Suprapubic skin (tissue), 4 donors: ENCODE measurements around the gene SGCE. TPM values are rescaled to one million over a fixed set of nuclear protein-coding genes. Genes with fewer than 3 reads are reported as not detected.

Experiments
- DNase-seq, 2 donors: peaks; one replicate each; pipeline ENCODE4 v3.0.0-alpha.2; 2019; ENCODE audit warnings: low spot score in 2 of 2
- H3K27ac ChIP-seq: fragments of 200-600 bp; sonication (generic); one replicate; pipeline ENCODE4 v1.5.1; 2019
- H3K27me3 ChIP-seq: fragments of 200-600 bp; sonication (generic); one replicate; pipeline ENCODE4 v1.5.1; 2019
- H3K36me3 ChIP-seq: fragments of 200-600 bp; sonication (generic); one replicate; pipeline ENCODE4 v1.5.1; 2019
- H3K4me1 ChIP-seq: fragments of 200-600 bp; sonication (generic); one replicate; pipeline ENCODE4 v1.5.1; 2019
- H3K4me3 ChIP-seq: fragments of 200-600 bp; sonication (generic); one replicate; pipeline ENCODE4 v1.5.1; 2019; ENCODE audit warnings: mild to moderate bottlenecking
- H3K9me3 ChIP-seq: fragments of 200-600 bp; sonication (generic); one replicate; pipeline ENCODE4 v1.5.1; 2019
- CTCF ChIP-seq, 2 donors: fragments of 200-600 bp in 1 of 2; fragments of 450-650 bp in 1 of 2; sonication (generic) in 1 of 2; IDR thresholded peaks; one replicate each; pipeline ENCODE4 v1.5.1; 2016 to 2019; ENCODE audit warnings: antibody characterized with exemption in 2 of 2, mild to moderate bottlenecking in 1 of 2, moderate library complexity in 1 of 2
- EP300 ChIP-seq: sonication (generic); formaldehyde crosslinking; IDR thresholded peaks from one replicate; pipeline ENCODE4 v1.6.1; 2017; ENCODE audit warnings: antibody characterized with exemption
- POLR2A ChIP-seq, 2 donors: fragments of 450-650 bp; IDR thresholded peaks; one replicate each; pipeline ENCODE4 v1.6.1; 2017; ENCODE audit warnings: antibody characterized with exemption in 2 of 2, mild to moderate bottlenecking in 2 of 2, moderate library complexity in 2 of 2
- POLR2AphosphoS5 ChIP-seq, 3 donors: sonication (generic); formaldehyde crosslinking; IDR thresholded peaks; one replicate each; pipeline ENCODE4 v1.6.1; 2017; ENCODE audit warnings: antibody characterized with exemption in 3 of 3
- WGBS: methylation state at CpG from one replicate; pipeline ENCODE4 v1.1.5; 2018; 5-methylcytosine and 5-hydroxymethylcytosine counted together
- total RNA-seq, 4 donors: library from RNA; depleted of rRNA; stranded (reverse); fragments of >200 nt; gene quantifications; one replicate each; pipeline ENCODE4 v1.1.0, GENCODE V29; 2016

Gene SGCE
- total RNA-seq, 4 donors from 2014 or later: 6.3 to 20.0 (median 13.2) TPM

GRCh38 chr7:94654783-94655125 is 1.2 kb downstream of the SGCE start:
- Histone ChIP-seq H3K4me1 (peaks cover 30% of the 10 kb centered on the region), H3K27ac (no peak overlapping the region), H3K36me3 (no peaks in the 10 kb centered on the region), H3K27me3 (peaks cover 56% of the 10 kb centered on the region), H3K4me3 (peak overlapping the region; percentile 55), H3K9me3 (no peaks in the 10 kb centered on the region)
- 17% methylated on average over 11 of the region's 11 CpGs for WGBS
- DNase-seq: no peak
- TF ChIP-seq POLR2A (IDR thresholded peaks at IDR 0.05) (no peak), POLR2AphosphoS5 (IDR thresholded peaks at IDR 0.05) (no peak), CTCF (IDR thresholded peaks at IDR 0.05) (no peak), EP300 (no peak)

- no peak for DNase-seq
- Histone ChIP-seq H3K4me1 (peaks cover 11% of the 10 kb centered on the region), H3K9me3 (no peaks in the 10 kb centered on the region), H3K27ac (no peak overlapping the region), H3K27me3 (peaks cover 58% of the 10 kb centered on the region), H3K4me3 (no peak overlapping the region), H3K36me3 (no peaks in the 10 kb centered on the region)
- 79% methylated on average over 4 of the region's 4 CpGs for WGBS
- TF ChIP-seq POLR2A (IDR thresholded peaks at IDR 0.05) (no peak), POLR2AphosphoS5 (IDR thresholded peaks at IDR 0.05) (no peak), EP300 (no peak), CTCF (IDR thresholded peaks at IDR 0.05) (no peak)
These were observed 5.5 kb downstream of the SGCE start for GRCh38 chr7:94650147-94651051.

- peaks cover 7% of the 10 kb centered on the region for H3K4me1 ChIP-seq
- H3K27me3 ChIP-seq: peaks cover 49% of the 10 kb centered on the region
- TF ChIP-seq EP300: no peak
- no peak for TF ChIP-seq CTCF (IDR thresholded peaks at IDR 0.05)
- no peak overlapping the region for H3K4me3 ChIP-seq
- WGBS: 31% methylated on average over 4 of the region's 4 CpGs
- H3K27ac ChIP-seq: no peak overlapping the region
- H3K9me3 ChIP-seq: no peaks in the 10 kb centered on the region
- DNase-seq: no peak
- H3K36me3 ChIP-seq: no peaks in the 10 kb centered on the region
These were observed 6.5 kb downstream of the SGCE start for GRCh38 chr7:94649450-94649849.

- TF ChIP-seq POLR2A (IDR thresholded peaks at IDR 0.05): no peak
These were observed 7.2 kb downstream of the SGCE start for GRCh38 chr7:94648731-94649130.

GRCh38 chr7:94647295-94647694 is 8.6 kb downstream of the SGCE start:
- DNase-seq: no peak
- peaks cover 32% of the 10 kb centered on the region for H3K27me3 ChIP-seq
- H3K4me1 ChIP-seq: peaks cover 18% of the 10 kb centered on the region
- no peak overlapping the region for H3K27ac ChIP-seq
- H3K4me3 ChIP-seq: no peak overlapping the region
- TF ChIP-seq EP300: no peak
- no peak for TF ChIP-seq CTCF (IDR thresholded peaks at IDR 0.05)
- TF ChIP-seq POLR2A (IDR thresholded peaks at IDR 0.05): no peak
- TF ChIP-seq POLR2AphosphoS5 (IDR thresholded peaks at IDR 0.05): no peak
- no peaks in the 10 kb centered on the region for H3K36me3 ChIP-seq
- no peaks in the 10 kb centered on the region for H3K9me3 ChIP-seq
- 90% methylated on average over 3 of the region's 3 CpGs for WGBS

More at GRCh38 chr7:94648731-94649130, 7.2 kb downstream of the SGCE start:
- WGBS: 72% methylated on average over 5 of the region's 5 CpGs
- Histone ChIP-seq H3K9me3 (no peaks in the 10 kb centered on the region), H3K27me3 (peaks cover 42% of the 10 kb centered on the region), H3K4me3 (no peak overlapping the region), H3K4me1 (peaks cover 14% of the 10 kb centered on the region), H3K36me3 (no peaks in the 10 kb centered on the region), H3K27ac (no peak overlapping the region)
- DNase-seq: no peak
